Measurements from ENCODE around the gene DECR2. TPM values are rescaled to one million over a fixed set of nuclear protein-coding genes. Genes with fewer than 3 reads are reported as not detected.

Gene DECR2
- total RNA-seq, 2 experiments from 2014 or later: 8.0 to 14.4 TPM

DNA sequence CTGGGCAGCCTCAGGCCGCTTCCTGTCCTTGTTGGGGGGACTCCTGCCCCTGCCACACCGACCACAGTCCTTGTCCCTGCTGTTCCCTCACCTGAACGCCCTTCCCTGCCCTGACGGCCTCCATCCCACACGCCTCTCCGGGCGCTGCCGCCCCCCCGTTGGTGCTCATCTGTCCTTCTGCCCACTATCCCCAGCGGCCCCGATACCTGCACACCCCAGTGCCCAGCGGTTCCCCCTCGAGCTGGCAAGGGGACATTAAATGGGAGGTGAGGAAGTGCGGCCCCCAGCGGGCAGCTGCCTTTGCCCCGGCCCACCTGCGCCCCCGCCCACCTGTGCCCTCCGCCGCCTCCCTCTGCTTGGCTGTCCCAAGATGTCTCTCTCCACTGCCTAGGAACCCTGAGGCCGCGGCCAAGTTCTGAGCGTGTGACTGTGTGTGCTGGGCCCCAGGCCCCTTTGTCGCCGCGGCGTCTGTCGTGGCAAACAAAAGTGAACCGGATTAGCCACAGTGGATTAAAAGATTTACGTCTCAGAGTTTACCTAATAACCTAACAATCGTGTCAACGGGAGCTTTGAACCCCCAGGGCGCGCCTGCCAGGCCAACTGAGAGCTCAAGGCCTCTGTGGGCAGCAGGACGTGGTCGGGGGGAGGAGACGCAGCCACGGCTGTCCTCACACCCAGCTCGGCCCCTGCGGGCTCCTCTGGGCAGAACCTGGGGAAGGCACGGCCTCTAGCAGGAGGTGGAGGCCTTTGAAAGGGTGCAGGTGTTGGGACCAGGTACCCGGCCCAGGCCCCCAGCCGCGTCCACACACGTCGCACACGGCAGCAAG is 41.6 kb upstream of the DECR2 start:
- BruUV-seq (replicated peaks): no TSS peak
- H3K36me3 ChIP-seq (ENCODE audit: insufficient read depth, low read length): no peaks in the 10 kb centered on the region
- H3K27ac ChIP-seq (ENCODE audit: low read depth, low read length, poor library complexity, severe bottlenecking): no peak overlapping the region
- H3K9me3 ChIP-seq (ENCODE audit: low read length): no peaks in the 10 kb centered on the region
- H2AFZ ChIP-seq (ENCODE audit: low read length): no peak overlapping the region
- TF ChIP-seq EZH2phosphoT487 (IDR thresholded peaks at IDR 0.05; ENCODE audit: borderline replicate concordance, low read depth, low read length) (no peak), CTCF (conservative IDR thresholded peaks at IDR 0.05; ENCODE audit: low read length) (no peak)
- H4K20me1 ChIP-seq (ENCODE audit: insufficient read depth, low read length): no peaks in the 10 kb centered on the region
- H3K4me2 ChIP-seq (ENCODE audit: low read length): no peak overlapping the region
- intact Hi-C loops (cut with micrococcal nuclease; ENCODE audit: unreplicated experiment): no loop called here
- no peak for DNase-seq (ENCODE audit: low spot score)
- no peaks in the 10 kb centered on the region for H3K79me2 ChIP-seq (ENCODE audit: insufficient read depth, low read depth, low read length)
- POLR2A ChIA-PET: no interaction called here
- no peaks in the 10 kb centered on the region for H3K4me1 ChIP-seq (ENCODE audit: insufficient read depth, low read length, poor library complexity, severe bottlenecking)
- no peaks in the 10 kb centered on the region for H3K9me2 ChIP-seq (ENCODE audit: insufficient read depth, low read length)
- H3K4me3 ChIP-seq (ENCODE audit: low read depth, low read length, poor library complexity, severe bottlenecking): no peak overlapping the region
- CTCF ChIA-PET (ENCODE audit: unreplicated experiment): no interaction called here

DNA sequence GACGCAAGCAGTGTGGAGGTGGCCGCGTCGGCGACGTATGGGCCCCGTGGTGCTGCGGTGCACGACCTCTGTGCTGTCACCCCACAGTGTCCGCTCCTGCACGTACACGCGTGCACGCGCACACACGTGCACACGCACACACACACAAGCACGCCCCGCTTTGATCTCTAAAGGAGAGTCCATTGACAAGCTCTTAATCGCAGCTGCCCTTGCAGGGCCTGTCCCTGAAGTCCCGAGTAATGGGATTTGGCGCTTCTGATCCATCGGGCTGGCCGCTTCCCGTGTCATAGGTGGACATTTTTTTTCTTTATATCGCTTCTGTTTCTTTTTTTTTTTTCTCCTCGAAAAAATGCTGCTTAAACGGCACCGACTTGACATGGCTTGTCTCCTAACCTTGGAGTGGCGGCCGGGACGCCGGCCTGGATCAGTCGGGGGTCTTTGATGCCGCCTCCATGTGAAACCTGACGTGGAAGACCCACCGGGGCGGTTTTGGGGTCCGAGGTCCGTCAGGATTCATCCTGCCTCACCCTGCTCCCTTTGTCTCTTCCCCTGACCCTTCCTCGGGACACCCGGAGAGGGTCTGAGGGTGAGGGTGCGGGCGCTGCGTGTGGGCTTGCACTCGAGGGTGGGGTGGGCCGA is 40.9 kb upstream of the DECR2 start:
- H3K79me2 ChIP-seq (ENCODE audit: insufficient read depth, low read depth, low read length): no peaks in the 10 kb centered on the region
- intact Hi-C loops (cut with micrococcal nuclease; ENCODE audit: unreplicated experiment): no loop called here
- no peaks in the 10 kb centered on the region for H3K9me3 ChIP-seq (ENCODE audit: low read length)
- no TSS peak for BruUV-seq (replicated peaks)
- no peaks in the 10 kb centered on the region for H3K4me1 ChIP-seq (ENCODE audit: insufficient read depth, low read length, poor library complexity, severe bottlenecking)
- no peaks in the 10 kb centered on the region for H4K20me1 ChIP-seq (ENCODE audit: insufficient read depth, low read length)
- no peaks in the 10 kb centered on the region for H3K36me3 ChIP-seq (ENCODE audit: insufficient read depth, low read length)
- H3K4me3 ChIP-seq (ENCODE audit: low read depth, low read length, poor library complexity, severe bottlenecking): no peak overlapping the region
- ChIA-PET CTCF (ENCODE audit: unreplicated experiment) (no interaction called here), POLR2A (no interaction called here)
- no peak overlapping the region for H3K27ac ChIP-seq (ENCODE audit: low read depth, low read length, poor library complexity, severe bottlenecking)
- no peak overlapping the region for H2AFZ ChIP-seq (ENCODE audit: low read length)
- H3K4me2 ChIP-seq (ENCODE audit: low read length): no peak overlapping the region
- no peak for DNase-seq (ENCODE audit: low spot score)
- TF ChIP-seq CTCF (conservative IDR thresholded peaks at IDR 0.05; ENCODE audit: low read length) (no peak), EZH2phosphoT487 (IDR thresholded peaks at IDR 0.05; ENCODE audit: borderline replicate concordance, low read depth, low read length) (no peak)
- H3K9me2 ChIP-seq (ENCODE audit: insufficient read depth, low read length): no peaks in the 10 kb centered on the region

Data from OCI-LY7 (cell line).